Hematopoietic multipotent progenitor cell (in vitro differentiated cells): ENCODE measurements around the gene LINC00305. TPM values are rescaled to one million over a fixed set of nuclear protein-coding genes. Genes with fewer than 3 reads are reported as not detected.

Source experiments
- DNase-seq, 3 donors: peaks; one replicate each; pipeline ENCODE4 v3.0.0-alpha.2; 2011 to 2015; ENCODE audit warnings: low read depth in 2 of 3, low spot score in 2 of 3
- total RNA-seq: library from RNA; depleted of rRNA; stranded (reverse); fragments of >200 nt; gene quantifications from one replicate; pipeline ENCODE4 v1.2.3, GENCODE V29; 2012

LINC00305 gene
- total RNA-seq, 1 donor, result not detected

GRCh38 chr18:64037812-64038414 is 111.0 kb downstream of the LINC00305 start:
- DNase-seq, result peak in 2 of 3 donors; percentile 29 to 65

- DNase-seq, result no peak
These were observed 116.6 kb downstream of the LINC00305 start for GRCh38 chr18:64032312-64032711.

GRCh38 chr18:64031411-64031810 is 117.5 kb downstream of the LINC00305 start:
- DNase-seq, result no peak

Other genes with a start within 250 kb of the LINC00305 start
- gene SERPINB10, start 241.1 kb downstream of the LINC00305 start, total RNA-seq, result 0.27 TPM
- not detected for gene HMSD, start 199.8 kb downstream of the LINC00305 start, total RNA-seq
- gene SERPINB8, start 179.0 kb downstream of the LINC00305 start, total RNA-seq, result 3.8 TPM